ENCODE data around the gene CACNA1D.

The CACNA1D gene

GRCh38 chr3:53693451-53693850, 199.0 kb downstream of the CACNA1D start:
- WGBS: 89% methylated on average over 2 of the region's 2 CpGs
- H3K4me3 ChIP-seq (ENCODE audit: low read length): no peak overlapping the region
- H3K9ac ChIP-seq (ENCODE audit: low read depth, low read length): no peak overlapping the region
- H3K27ac ChIP-seq (ENCODE audit: low read depth, low read length): no peak overlapping the region
- H3K27me3 ChIP-seq (ENCODE audit: insufficient read depth, low read length): no peaks in the 10 kb centered on the region
- H3K4me1 ChIP-seq (ENCODE audit: insufficient read depth, low read length): no peaks in the 10 kb centered on the region
- no peaks in the 10 kb centered on the region for H3K36me3 ChIP-seq (ENCODE audit: insufficient read depth, low read length)
- no peaks in the 10 kb centered on the region for H3K9me3 ChIP-seq (ENCODE audit: insufficient read depth, low read depth, low read length)

- WGBS: 89% methylated on average over 4 of the region's 4 CpGs
These were observed 199.6 kb downstream of the CACNA1D start for GRCh38 chr3:53694046-53694445.

GRCh38 chr3:53694666-53695323, 200.4 kb downstream of the CACNA1D start:
- Histone ChIP-seq H3K27me3 (ENCODE audit: insufficient read depth, low read length) (no peaks in the 10 kb centered on the region), H3K9me3 (ENCODE audit: insufficient read depth, low read depth, low read length) (no peaks in the 10 kb centered on the region), H3K4me1 (ENCODE audit: insufficient read depth, low read length) (no peaks in the 10 kb centered on the region), H3K27ac (ENCODE audit: low read depth, low read length) (no peak overlapping the region), H3K4me3 (ENCODE audit: low read length) (no peak overlapping the region), H3K36me3 (ENCODE audit: insufficient read depth, low read length) (no peaks in the 10 kb centered on the region), H3K9ac (ENCODE audit: low read depth, low read length) (no peak overlapping the region)
- WGBS: 89% methylated on average over 15 of the region's 15 CpGs

More at GRCh38 chr3:53694046-53694445, 199.6 kb downstream of the CACNA1D start:
- Histone ChIP-seq H3K4me1 (ENCODE audit: insufficient read depth, low read length) (no peaks in the 10 kb centered on the region), H3K27ac (ENCODE audit: low read depth, low read length) (no peak overlapping the region), H3K9me3 (ENCODE audit: insufficient read depth, low read depth, low read length) (no peaks in the 10 kb centered on the region), H3K4me3 (ENCODE audit: low read length) (no peak overlapping the region), H3K9ac (ENCODE audit: low read depth, low read length) (no peak overlapping the region), H3K36me3 (ENCODE audit: insufficient read depth, low read length) (no peaks in the 10 kb centered on the region), H3K27me3 (ENCODE audit: insufficient read depth, low read length) (no peaks in the 10 kb centered on the region)

- no peaks in the 10 kb centered on the region for H3K4me1 ChIP-seq (ENCODE audit: insufficient read depth, low read length)
- no peak overlapping the region for H3K27ac ChIP-seq (ENCODE audit: low read depth, low read length)
- H3K4me3 ChIP-seq (ENCODE audit: low read length): no peak overlapping the region
- no peaks in the 10 kb centered on the region for H3K36me3 ChIP-seq (ENCODE audit: insufficient read depth, low read length)
- WGBS: 85% methylated on average over 7 of the region's 7 CpGs
- no peaks in the 10 kb centered on the region for H3K9me3 ChIP-seq (ENCODE audit: insufficient read depth, low read depth, low read length)
- H3K27me3 ChIP-seq (ENCODE audit: insufficient read depth, low read length): no peaks in the 10 kb centered on the region
- no peak overlapping the region for H3K9ac ChIP-seq (ENCODE audit: low read depth, low read length)
These were observed 200.9 kb downstream of the CACNA1D start for GRCh38 chr3:53695324-53695690.

GRCh38 chr3:53696401-53697172, 202.2 kb downstream of the CACNA1D start:
- H3K27ac ChIP-seq (ENCODE audit: low read depth, low read length): no peak overlapping the region
- H3K36me3 ChIP-seq (ENCODE audit: insufficient read depth, low read length): no peaks in the 10 kb centered on the region
- no peaks in the 10 kb centered on the region for H3K9me3 ChIP-seq (ENCODE audit: insufficient read depth, low read depth, low read length)
- H3K4me3 ChIP-seq (ENCODE audit: low read length): no peak overlapping the region
- no peaks in the 10 kb centered on the region for H3K27me3 ChIP-seq (ENCODE audit: insufficient read depth, low read length)
- WGBS: 77% methylated on average over 4 of the region's 4 CpGs
- no peaks in the 10 kb centered on the region for H3K4me1 ChIP-seq (ENCODE audit: insufficient read depth, low read length)
- no peak overlapping the region for H3K9ac ChIP-seq (ENCODE audit: low read depth, low read length)

- H3K9me3 ChIP-seq (ENCODE audit: insufficient read depth, low read depth, low read length): no peaks in the 10 kb centered on the region
- WGBS: 83% methylated on average over 4 of the region's 4 CpGs
- no peak overlapping the region for H3K27ac ChIP-seq (ENCODE audit: low read depth, low read length)
- no peak overlapping the region for H3K4me3 ChIP-seq (ENCODE audit: low read length)
- no peaks in the 10 kb centered on the region for H3K36me3 ChIP-seq (ENCODE audit: insufficient read depth, low read length)
- no peaks in the 10 kb centered on the region for H3K27me3 ChIP-seq (ENCODE audit: insufficient read depth, low read length)
- no peaks in the 10 kb centered on the region; the same call in 1 of the 2 replicates for H3K4me1 ChIP-seq (ENCODE audit: insufficient read depth, low read length)
- no peak overlapping the region for H3K9ac ChIP-seq (ENCODE audit: low read depth, low read length)
These were observed 206.0 kb downstream of the CACNA1D start for GRCh38 chr3:53700441-53700840.

GRCh38 chr3:53702776-53703530, 208.5 kb downstream of the CACNA1D start:
- Histone ChIP-seq H3K9me3 (ENCODE audit: insufficient read depth, low read depth, low read length) (no peaks in the 10 kb centered on the region), H3K4me1 (ENCODE audit: insufficient read depth, low read length) (no peaks in the 10 kb centered on the region; the same call in 1 of the 2 replicates), H3K27ac (ENCODE audit: low read depth, low read length) (no peak overlapping the region), H3K27me3 (ENCODE audit: insufficient read depth, low read length) (no peaks in the 10 kb centered on the region), H3K4me3 (ENCODE audit: low read length) (no peak overlapping the region), H3K9ac (ENCODE audit: low read depth, low read length) (no peak overlapping the region), H3K36me3 (ENCODE audit: insufficient read depth, low read length) (no peaks in the 10 kb centered on the region)
- 93% methylated on average over 14 of the region's 14 CpGs for WGBS

GRCh38 chr3:53703630-53704362, 209.4 kb downstream of the CACNA1D start:
- no peak overlapping the region for H3K9ac ChIP-seq (ENCODE audit: low read depth, low read length)
- WGBS: 92% methylated on average over 14 of the region's 14 CpGs

GRCh38 chr3:53704363-53704725, 209.9 kb downstream of the CACNA1D start:
- Histone ChIP-seq H3K4me3 (ENCODE audit: low read length) (no peak overlapping the region), H3K4me1 (ENCODE audit: insufficient read depth, low read length) (no peaks in the 10 kb centered on the region; the same call in 1 of the 2 replicates), H3K9ac (ENCODE audit: low read depth, low read length) (no peak overlapping the region), H3K27me3 (ENCODE audit: insufficient read depth, low read length) (no peaks in the 10 kb centered on the region), H3K36me3 (ENCODE audit: insufficient read depth, low read length) (no peaks in the 10 kb centered on the region), H3K9me3 (ENCODE audit: insufficient read depth, low read depth, low read length) (no peaks in the 10 kb centered on the region), H3K27ac (ENCODE audit: low read depth, low read length) (no peak overlapping the region)
- 97% methylated on average over 4 of the region's 4 CpGs for WGBS

More at GRCh38 chr3:53703630-53704362, 209.4 kb downstream of the CACNA1D start:
- Histone ChIP-seq H3K36me3 (ENCODE audit: insufficient read depth, low read length) (no peaks in the 10 kb centered on the region), H3K27ac (ENCODE audit: low read depth, low read length) (no peak overlapping the region), H3K27me3 (ENCODE audit: insufficient read depth, low read length) (no peaks in the 10 kb centered on the region), H3K4me1 (ENCODE audit: insufficient read depth, low read length) (no peaks in the 10 kb centered on the region; the same call in 1 of the 2 replicates), H3K9me3 (ENCODE audit: insufficient read depth, low read depth, low read length) (no peaks in the 10 kb centered on the region), H3K4me3 (ENCODE audit: low read length) (no peak overlapping the region)

GRCh38 chr3:53705024-53705745, 210.8 kb downstream of the CACNA1D start:
- Histone ChIP-seq H3K4me3 (ENCODE audit: low read length) (no peak overlapping the region), H3K9me3 (ENCODE audit: insufficient read depth, low read depth, low read length) (no peaks in the 10 kb centered on the region), H3K27me3 (ENCODE audit: insufficient read depth, low read length) (no peaks in the 10 kb centered on the region), H3K27ac (ENCODE audit: low read depth, low read length) (no peak overlapping the region), H3K4me1 (ENCODE audit: insufficient read depth, low read length) (no peaks in the 10 kb centered on the region; the same call in 1 of the 2 replicates), H3K9ac (ENCODE audit: low read depth, low read length) (no peak overlapping the region), H3K36me3 (ENCODE audit: insufficient read depth, low read length) (no peaks in the 10 kb centered on the region)
- WGBS: 72% methylated on average over 11 of the region's 11 CpGs

All from HUES64 (cell line).